Activated T-helper 1 cell treated with anti-CD3 and anti-CD28 coated beads, Interleukin-12 subunit alpha, Interleukin-12 subunit beta, Interleukin-2, Interleukin-4 antibody, amounts not matched to agents 30 ng/mL and 10 ng/mL and 1 ng/mL, durations not matched to agents 14 hours and 24 hours and 36 hours (primary cell): Measurements from ENCODE around the gene BCL7C. TPM values are rescaled to one million over a fixed set of nuclear protein-coding genes. Genes with fewer than 3 reads are reported as not detected.
"Not testable (repeated sequence)": the region's sequence is repeated elsewhere in the genome, so short reads cannot be mapped to it uniquely, and the experiment has no call there.

Source experiments
- DNase-seq: peaks from one replicate; pipeline ENCODE4 v3.0.0; 2021; ENCODE audit warnings: low spot score
- H3K27ac Mint-ChIP-seq: one replicate; pipeline ENCODE4 v1.8.0; 2021; ENCODE audit warnings: mild to moderate bottlenecking, mixed read lengths
- H3K27me3 Mint-ChIP-seq: one replicate; pipeline ENCODE4 v1.8.0; 2022; ENCODE audit warnings: mild to moderate bottlenecking, moderate library complexity, mixed read lengths; ENCODE audit not compliant: insufficient read depth
- H3K36me3 Mint-ChIP-seq: one replicate; pipeline ENCODE4 v1.8.0; 2021; ENCODE audit warnings: low read depth, mixed read lengths
- H3K4me1 Mint-ChIP-seq: one replicate; pipeline ENCODE4 v1.8.0; 2021; ENCODE audit warnings: low read depth, mixed read lengths
- H3K4me3 Mint-ChIP-seq: one replicate; pipeline ENCODE4 v1.8.0; 2021; ENCODE audit warnings: mild to moderate bottlenecking, moderate library complexity, mixed read lengths
- H3K9me3 Mint-ChIP-seq: one replicate; pipeline ENCODE4 v1.8.0; 2021; ENCODE audit warnings: mixed read lengths
- intact Hi-C: fragments of 100-400 bp; cut with micrococcal nuclease; formaldehyde crosslinking; loops from one replicate; pipeline ENCODE4 v1.15.1; 2024
- total RNA-seq: library from RNA; stranded (reverse); gene quantifications from 2 replicates; pipeline ENCODE4 v1.2.3, GENCODE V29; 2022

BCL7C gene
- total RNA-seq, 1 donor from 2014 or later = 23.1 TPM

GRCh38 chr16:30886145-30886544 lies 7.7 kb downstream of the BCL7C start:
- Mint-ChIP-seq H3K4me1 (peaks cover 32% of the 10 kb centered on the region), H3K36me3 (peaks cover 26% of the 10 kb centered on the region), H3K4me3 (no peak overlapping the region), H3K27ac (no peak overlapping the region), H3K9me3 (no peaks in the 10 kb centered on the region), H3K27me3 (no peaks in the 10 kb centered on the region)
- DNase-seq = no peak
- intact Hi-C loops = no loop called here

- peak overlapping the region; percentile 3 for H3K27ac Mint-ChIP-seq
These were observed 8.7 kb downstream of the BCL7C start for GRCh38 chr16:30885196-30885595.

GRCh38 chr16:30884760-30885159 lies 9.1 kb downstream of the BCL7C start:
- H3K9me3 Mint-ChIP-seq = no peaks in the 10 kb centered on the region
- H3K4me3 Mint-ChIP-seq = no peak overlapping the region
- intact Hi-C loops = no loop called here
- H3K27ac Mint-ChIP-seq = peak overlapping the region; percentile 3
- H3K4me1 Mint-ChIP-seq = peaks cover 32% of the 10 kb centered on the region
- peaks cover 23% of the 10 kb centered on the region for H3K36me3 Mint-ChIP-seq
- H3K27me3 Mint-ChIP-seq = no peaks in the 10 kb centered on the region
- no peak for DNase-seq

More at GRCh38 chr16:30885196-30885595, 8.7 kb downstream of the BCL7C start:
- no peak overlapping the region for H3K4me3 Mint-ChIP-seq
- H3K9me3 Mint-ChIP-seq = no peaks in the 10 kb centered on the region
- H3K27me3 Mint-ChIP-seq = no peaks in the 10 kb centered on the region
- H3K4me1 Mint-ChIP-seq = peaks cover 32% of the 10 kb centered on the region
- intact Hi-C loops = no loop called here
- DNase-seq = no peak
- H3K36me3 Mint-ChIP-seq = peaks cover 25% of the 10 kb centered on the region

GRCh38 chr16:30882429-30883310 lies 11.2 kb downstream of the BCL7C start:
- DNase-seq = no peak
- Mint-ChIP-seq H3K27ac (peak overlapping the region; percentile 76), H3K4me3 (no peak overlapping the region), H3K4me1 (peaks cover 32% of the 10 kb centered on the region), H3K27me3 (no peaks in the 10 kb centered on the region), H3K36me3 (peaks cover 20% of the 10 kb centered on the region), H3K9me3 (no peaks in the 10 kb centered on the region)
- intact Hi-C loops = no loop called here

- Mint-ChIP-seq H3K9me3 (no peaks in the 10 kb centered on the region), H3K4me1 (peaks cover 29% of the 10 kb centered on the region), H3K27me3 (no peaks in the 10 kb centered on the region), H3K36me3 (peaks cover 19% of the 10 kb centered on the region), H3K4me3 (peak overlapping the region; percentile 97), H3K27ac (peak overlapping the region; percentile 94)
- DNase-seq = no peak
- intact Hi-C loops = loop anchor here (1.0 kb wide), 1 partner anchor 197 kb away; the partner anchor contains the start of genes ZNF646 and ZNF668
These were observed 17.0 kb downstream of the BCL7C start for GRCh38 chr16:30876867-30877266.

- Mint-ChIP-seq H3K9me3 (no peaks in the 10 kb centered on the region), H3K27me3 (no peaks in the 10 kb centered on the region), H3K4me3 (peak overlapping the region; percentile 97), H3K36me3 (peaks cover 19% of the 10 kb centered on the region), H3K4me1 (peaks cover 23% of the 10 kb centered on the region), H3K27ac (peak overlapping the region; percentile 94)
- intact Hi-C loops = loop anchor here (1.0 to 2.0 kb wide), 8 partner anchors 18 to 198 kb away; partner anchors contain the start of genes BCL7C, PHKG2, ZNF646 and ZNF668
- DNase-seq = no peak
These were observed 17.7 kb downstream of the BCL7C start for GRCh38 chr16:30875871-30876801.

GRCh38 chr16:30874821-30875717 lies 18.8 kb downstream of the BCL7C start:
- H3K4me3 Mint-ChIP-seq = peak overlapping the region; percentile 97
- H3K27me3 Mint-ChIP-seq = no peaks in the 10 kb centered on the region
- peak; percentile 86 for DNase-seq
- H3K4me1 Mint-ChIP-seq = peaks cover 23% of the 10 kb centered on the region
- intact Hi-C loops = loop anchor here (1.0 to 2.0 kb wide), 7 partner anchors 19 to 177 kb away; partner anchors contain the start of genes BCL7C and PHKG2
- H3K36me3 Mint-ChIP-seq = peaks cover 19% of the 10 kb centered on the region
- peak overlapping the region; percentile 94 for H3K27ac Mint-ChIP-seq
- no peaks in the 10 kb centered on the region for H3K9me3 Mint-ChIP-seq

DNA sequence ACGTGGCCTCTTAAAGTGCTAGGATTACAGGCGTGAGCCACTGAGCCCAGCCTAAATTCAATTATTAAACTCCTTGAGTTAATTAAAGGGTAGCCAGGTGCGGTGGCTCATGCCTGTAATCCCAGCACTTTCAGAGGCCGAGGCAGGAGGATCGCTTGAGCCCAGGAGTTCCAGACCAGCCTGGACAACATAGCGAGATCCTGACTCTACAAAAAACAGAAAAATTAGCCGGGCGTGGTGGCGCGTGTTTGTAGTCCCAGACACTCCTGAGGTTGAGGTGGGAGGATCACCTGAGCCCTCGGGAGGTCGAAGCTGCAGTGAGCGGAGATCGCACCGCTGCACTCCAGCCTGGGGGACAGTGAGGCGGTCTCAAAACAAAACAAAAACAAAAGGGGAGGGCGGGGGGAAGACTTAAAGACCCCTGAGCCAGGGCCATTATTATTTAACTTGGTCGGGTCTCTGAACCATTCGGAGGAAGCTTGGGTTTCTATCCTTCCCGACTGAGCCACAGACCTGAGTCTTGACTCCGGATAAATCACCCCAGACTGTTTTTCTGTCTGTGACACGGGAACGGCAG lies 19.5 kb downstream of the BCL7C start:
- Mint-ChIP-seq H3K4me1 (peaks cover 23% of the 10 kb centered on the region), H3K27me3 (no peaks in the 10 kb centered on the region), H3K4me3 (peak overlapping the region; percentile 97), H3K9me3 (no peaks in the 10 kb centered on the region), H3K27ac (peak overlapping the region; percentile 94), H3K36me3 (peaks cover 19% of the 10 kb centered on the region)
- DNase-seq = no peak
- intact Hi-C loops = loop anchor here (2.0 kb wide), 1 partner anchor 60 kb away; no protein-coding TSS in a partner anchor

GRCh38 chr16:30870904-30871303 lies 23.0 kb downstream of the BCL7C start:
- H3K4me3 Mint-ChIP-seq = no peak overlapping the region
- H3K36me3 Mint-ChIP-seq = peaks cover 7% of the 10 kb centered on the region
- no peak overlapping the region for H3K27ac Mint-ChIP-seq
- H3K4me1 Mint-ChIP-seq = peaks cover 11% of the 10 kb centered on the region
- DNase-seq = no peak
- no peaks in the 10 kb centered on the region for H3K9me3 Mint-ChIP-seq
- intact Hi-C loops = no loop called here
- H3K27me3 Mint-ChIP-seq = no peaks in the 10 kb centered on the region

DNA sequence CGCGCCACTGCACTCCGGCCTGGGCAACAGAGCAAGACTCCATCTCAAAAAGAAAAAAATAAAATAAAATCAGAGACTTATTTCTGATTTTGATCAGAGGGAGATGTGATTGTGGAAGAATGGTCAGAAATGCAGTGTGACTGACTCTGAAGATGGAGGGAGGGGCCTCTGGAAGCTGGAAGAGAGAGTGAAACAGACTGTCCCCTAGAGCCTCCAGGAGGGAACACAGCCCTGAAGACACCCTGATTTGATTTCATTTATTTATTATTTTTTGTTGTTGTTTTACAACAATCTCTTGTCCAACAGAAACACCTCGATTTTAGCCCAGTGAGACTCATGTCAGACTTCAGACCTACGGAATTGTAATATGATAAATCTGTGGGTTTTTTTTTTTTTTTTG lies 26.1 kb downstream of the BCL7C start:
- Mint-ChIP-seq H3K9me3 (no peaks in the 10 kb centered on the region), H3K36me3 (no peaks in the 10 kb centered on the region), H3K4me3 (no peak overlapping the region), H3K4me1 (peaks cover under 1% of the 10 kb centered on the region), H3K27ac (no peak overlapping the region), H3K27me3 (no peaks in the 10 kb centered on the region)
- no peak for DNase-seq
- intact Hi-C loops = no loop called here

GRCh38 chr16:30866031-30866430 lies 27.8 kb downstream of the BCL7C start:
- H3K4me3 Mint-ChIP-seq = no peak overlapping the region
- H3K9me3 Mint-ChIP-seq = no peaks in the 10 kb centered on the region
- H3K4me1 Mint-ChIP-seq = no peaks in the 10 kb centered on the region
- intact Hi-C loops = no loop called here
- H3K27ac Mint-ChIP-seq = no peak overlapping the region
- H3K36me3 Mint-ChIP-seq = no peaks in the 10 kb centered on the region
- no peak for DNase-seq
- no peaks in the 10 kb centered on the region for H3K27me3 Mint-ChIP-seq

DNA sequence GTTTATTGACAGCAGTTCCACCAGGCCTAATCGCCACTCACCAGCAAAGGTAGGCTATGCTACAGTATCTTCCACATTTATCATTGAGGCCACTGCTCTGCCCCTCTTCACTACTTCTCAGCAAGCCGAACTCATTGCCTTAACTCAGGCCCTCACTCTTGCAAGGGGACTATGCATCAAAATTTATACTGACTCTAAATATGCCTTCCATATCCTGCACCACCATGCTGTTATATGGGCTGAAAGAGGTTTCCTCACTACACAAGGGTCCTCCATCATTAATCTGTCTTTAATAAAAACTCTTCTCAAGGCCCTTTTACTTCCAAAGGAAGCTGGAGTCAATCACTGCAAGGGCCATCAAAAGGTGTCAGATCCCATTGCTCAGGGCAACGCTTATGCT lies 30.7 kb downstream of the BCL7C start:
- intact Hi-C loops, H3K27me3 Mint-ChIP-seq, DNase-seq, H3K9me3 Mint-ChIP-seq, H3K4me1 Mint-ChIP-seq, H3K27ac Mint-ChIP-seq, H3K4me3 Mint-ChIP-seq, H3K36me3 Mint-ChIP-seq: not testable (repeated sequence)
